OCI-LY1 (cell line): ENCODE results near the gene CHRM5.

Experiments
- H2AFZ ChIP-seq: fragments of 200-600 bp; sonication (generic), shearing (Covaris generic); 2 replicates; pipeline ENCODE4 v1.6.0; 2014; ENCODE audit warnings: antibody characterized with exemption, mild to moderate bottlenecking, low read length
- H3F3A ChIP-seq: fragments of 200-600 bp; sonication (generic), shearing (Covaris generic); 2 replicates; pipeline ENCODE4 v1.6.0; 2014; ENCODE audit warnings: mild to moderate bottlenecking, antibody characterized with exemption, low read length, moderate library complexity; ENCODE audit not compliant: insufficient read depth
- H3K27ac ChIP-seq: fragments of 200-600 bp; sonication (generic); 2 replicates; pipeline ENCODE4 v1.5.1; 2014; ENCODE audit warnings: low read length, mixed run types, mild to moderate bottlenecking, low read depth; ENCODE audit not compliant: poor library complexity, severe bottlenecking
- H3K27me3 ChIP-seq: fragments of 200-600 bp; sonication (generic); 2 replicates; pipeline ENCODE4 v1.6.0; 2014; ENCODE audit warnings: antibody characterized with exemption, mild to moderate bottlenecking, low read length, moderate library complexity; ENCODE audit not compliant: insufficient read depth
- H3K36me3 ChIP-seq: fragments of 200-600 bp; sonication (generic); 2 replicates; pipeline ENCODE4 v1.6.1; 2014; ENCODE audit warnings: mild to moderate bottlenecking, antibody characterized with exemption, low read length, moderate library complexity, mixed read lengths; ENCODE audit not compliant: insufficient read depth
- H3K4me1 ChIP-seq: fragments of 200-600 bp; sonication (generic); 2 replicates; pipeline ENCODE4 v1.5.1; 2014; ENCODE audit warnings: mild to moderate bottlenecking, low read length, moderate library complexity; ENCODE audit not compliant: insufficient read depth, severe bottlenecking
- H3K4me2 ChIP-seq: fragments of 200-600 bp; sonication (generic), shearing (Covaris generic); 2 replicates; pipeline ENCODE4 v1.6.1; 2014; ENCODE audit warnings: low read length
- H3K4me3 ChIP-seq: fragments of 200-600 bp; sonication (generic); 2 replicates; pipeline ENCODE4 v1.5.1; 2014; ENCODE audit warnings: low read length, low read depth, mild to moderate bottlenecking, mixed read lengths; ENCODE audit not compliant: poor library complexity, severe bottlenecking
- H3K79me2 ChIP-seq: fragments of 200-600 bp; shearing (Covaris generic); 2 replicates; pipeline ENCODE4 v1.6.1; 2016; ENCODE audit warnings: mixed run types, low read length, mixed read lengths; ENCODE audit not compliant: insufficient read depth
- H3K9ac ChIP-seq: fragments of 200-600 bp; sonication (generic), shearing (Covaris generic); 2 replicates; pipeline ENCODE4 v1.6.1; 2014; ENCODE audit warnings: mild to moderate bottlenecking, low read length, mixed read lengths
- H3K9me2 ChIP-seq: fragments of 200-600 bp; sonication (generic), shearing (Covaris generic); 2 replicates; pipeline ENCODE4 v1.6.1; 2014; ENCODE audit warnings: low read depth, mild to moderate bottlenecking, low read length, mixed read lengths
- H3K9me3 ChIP-seq: fragments of 200-600 bp; shearing (Covaris generic); 2 replicates; pipeline ENCODE4 v1.6.1; 2014; ENCODE audit warnings: low read length, mixed read lengths
- H4K20me1 ChIP-seq: fragments of 200-600 bp; sonication (generic), shearing (Covaris generic); 2 replicates; pipeline ENCODE4 v1.6.0; 2016; ENCODE audit warnings: mild to moderate bottlenecking, low read length; ENCODE audit not compliant: insufficient read depth
- CTCF ChIP-seq: fragments of 200-600 bp; sonication (generic), shearing (Covaris generic); IDR thresholded peaks from 2 replicates; pipeline ENCODE4 v1.5.1; 2017; ENCODE audit warnings: mild to moderate bottlenecking, antibody characterized with exemption, low read length, moderate library complexity, mixed read lengths
- EZH2 ChIP-seq: fragments of 200-600 bp; sonication (generic), shearing (Covaris generic); IDR thresholded peaks from 2 replicates; pipeline ENCODE4 v1.8.0; 2017; ENCODE audit warnings: borderline replicate concordance, mixed run types, mild to moderate bottlenecking, antibody characterized with exemption, low read length, moderate library complexity, mixed read lengths

CHRM5 gene

GRCh38 chr15:33956397-33956796 lies 11.9 kb upstream of the CHRM5 start:
- H3K79me2 ChIP-seq, result no peaks in the 10 kb centered on the region
- H3K36me3 ChIP-seq, result no peaks in the 10 kb centered on the region
- H3F3A ChIP-seq, result no peaks in the 10 kb centered on the region
- no peak overlapping the region for H3K4me3 ChIP-seq
- H2AFZ ChIP-seq, result no peak overlapping the region
- H3K4me1 ChIP-seq, result no peaks in the 10 kb centered on the region
- H3K27ac ChIP-seq, result no peak overlapping the region
- H3K9me2 ChIP-seq, result no peaks in the 10 kb centered on the region
- H3K9ac ChIP-seq, result no peak overlapping the region
- no peaks in the 10 kb centered on the region for H3K9me3 ChIP-seq
- H3K27me3 ChIP-seq, result no peaks in the 10 kb centered on the region
- H3K4me2 ChIP-seq, result no peak overlapping the region
- no peaks in the 10 kb centered on the region for H4K20me1 ChIP-seq
- TF ChIP-seq EZH2 (no peak), CTCF (no peak)

DNA sequence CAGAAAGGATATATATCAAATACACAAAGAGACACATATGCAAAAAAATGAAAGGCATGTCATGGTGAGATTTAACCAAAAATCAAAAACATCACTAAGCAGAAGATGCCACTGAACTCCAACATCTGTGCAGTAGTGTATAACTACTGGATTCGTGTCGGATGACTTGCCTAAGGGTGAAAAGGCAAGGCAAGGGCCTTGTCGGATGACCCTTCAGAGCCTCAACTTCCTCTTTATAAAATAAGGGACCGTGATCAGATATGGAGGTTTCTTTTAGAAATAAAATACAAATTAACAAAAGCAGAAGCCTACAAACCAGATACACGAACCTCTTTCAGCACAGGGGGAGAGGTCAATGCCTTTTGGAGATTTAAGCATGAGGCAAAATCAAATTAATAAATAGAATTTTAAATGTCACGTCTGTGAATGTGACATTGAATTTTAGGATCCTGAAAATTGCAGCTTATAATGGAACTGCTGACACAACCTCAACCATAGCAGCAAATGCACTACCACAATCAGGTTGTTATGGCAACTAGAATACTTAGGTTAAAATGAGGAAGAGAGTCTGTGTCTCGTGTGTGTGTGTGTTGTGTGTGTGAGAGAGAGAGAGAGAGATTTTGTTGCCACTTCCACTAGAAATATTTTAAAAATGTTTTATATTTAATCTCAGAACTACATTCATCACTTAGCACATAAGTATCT lies 8.3 kb upstream of the CHRM5 start:
- no peak overlapping the region for H3K27ac ChIP-seq
- H3K4me3 ChIP-seq, result no peak overlapping the region
- TF ChIP-seq CTCF (no peak), EZH2 (no peak)
- no peak overlapping the region for H3K9ac ChIP-seq
- no peaks in the 10 kb centered on the region for H3F3A ChIP-seq
- H3K4me2 ChIP-seq, result no peak overlapping the region
- no peaks in the 10 kb centered on the region for H3K4me1 ChIP-seq
- no peaks in the 10 kb centered on the region for H3K27me3 ChIP-seq
- H3K9me3 ChIP-seq, result no peaks in the 10 kb centered on the region
- no peaks in the 10 kb centered on the region for H3K36me3 ChIP-seq
- H2AFZ ChIP-seq, result no peak overlapping the region
- H4K20me1 ChIP-seq, result no peaks in the 10 kb centered on the region
- H3K79me2 ChIP-seq, result no peaks in the 10 kb centered on the region
- H3K9me2 ChIP-seq, result no peaks in the 10 kb centered on the region

- no peak for TF ChIP-seq CTCF
- no peak for TF ChIP-seq EZH2
- Histone ChIP-seq H3F3A (no peaks in the 10 kb centered on the region), H3K4me2 (no peak overlapping the region), H3K27me3 (no peaks in the 10 kb centered on the region), H3K4me1 (no peaks in the 10 kb centered on the region), H3K9me3 (no peaks in the 10 kb centered on the region), H3K79me2 (no peaks in the 10 kb centered on the region), H2AFZ (no peak overlapping the region), H3K9ac (no peak overlapping the region), H3K9me2 (no peaks in the 10 kb centered on the region), H3K4me3 (no peak overlapping the region), H4K20me1 (no peaks in the 10 kb centered on the region), H3K27ac (no peak overlapping the region), H3K36me3 (no peaks in the 10 kb centered on the region)
These were observed 7.8 kb upstream of the CHRM5 start for GRCh38 chr15:33960549-33960935.
